ENCODE measurements around the gene TUBB2A.
"Not testable (repeated sequence)": the region's sequence is repeated elsewhere in the genome, so short reads cannot be mapped to it uniquely, and the experiment has no call there.

TUBB2A gene

DNA sequence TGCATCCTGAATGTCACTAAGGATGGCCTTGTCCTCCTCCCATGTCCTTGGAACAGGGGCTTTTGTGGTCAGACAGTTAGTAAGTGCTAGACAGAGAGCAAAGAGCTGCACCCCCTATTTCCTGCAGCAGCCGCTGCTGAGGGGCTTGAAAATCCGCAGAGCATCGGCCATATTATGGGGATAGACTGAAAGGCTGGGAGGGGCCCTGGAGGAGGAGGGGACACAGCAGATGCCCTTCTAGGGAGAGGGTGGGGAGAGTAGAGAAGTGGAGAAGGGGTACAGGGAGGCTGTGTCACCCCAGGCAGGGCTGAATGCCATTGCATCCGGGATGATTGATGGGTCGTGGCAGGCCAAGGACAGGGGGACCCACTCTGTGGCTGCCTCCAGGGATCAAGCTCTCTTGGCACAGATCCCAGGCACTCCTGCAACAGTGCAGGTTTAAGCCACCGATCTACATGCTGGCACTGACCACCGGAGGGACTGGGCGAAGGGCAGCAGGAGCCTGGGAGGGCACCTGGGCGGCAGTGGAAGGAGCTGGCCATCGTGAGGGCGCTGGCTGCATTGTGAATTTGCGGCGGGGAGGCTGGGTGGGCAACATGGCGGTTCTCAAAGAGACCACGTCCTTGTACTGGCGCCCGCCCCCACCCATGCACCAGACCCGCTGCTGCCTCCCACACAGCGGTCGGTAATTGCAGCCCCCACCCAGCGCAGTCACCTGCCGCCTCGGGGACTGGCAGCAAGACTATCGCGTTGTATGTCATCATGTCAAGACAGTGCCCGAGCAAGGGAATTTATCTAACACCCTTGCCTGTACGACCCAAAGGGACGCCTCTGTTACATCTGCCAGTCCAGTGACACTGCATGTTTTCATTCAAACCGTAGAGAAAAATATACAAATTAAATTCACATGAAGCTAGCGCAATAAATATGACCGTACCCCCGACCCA lies 887 bp downstream of the TUBB2A start:
- DNase-seq (ENCODE audit: low read depth in 2 of 2): not testable (repeated sequence)

DNA sequence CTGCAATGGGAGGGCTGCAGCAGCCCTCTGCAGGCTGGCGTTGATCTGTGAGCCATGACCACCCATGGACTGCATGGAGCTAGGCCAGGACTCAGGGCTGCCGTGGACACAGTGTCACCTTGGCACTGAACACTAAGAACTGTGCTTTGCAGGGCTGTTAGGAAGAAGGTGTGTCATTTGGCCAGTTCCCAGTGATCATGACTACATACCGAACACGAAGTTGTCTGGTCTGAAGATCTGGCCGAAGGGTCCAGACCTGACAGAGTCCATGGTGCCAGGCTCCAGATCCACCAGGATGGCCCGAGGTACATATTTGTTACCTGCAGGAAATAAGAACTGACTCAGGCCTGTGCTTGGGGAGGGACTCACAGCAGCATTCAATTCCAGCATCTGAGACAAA lies 1.9 kb downstream of the TUBB2A start:
- not testable (repeated sequence) for DNase-seq (ENCODE audit: low read depth in 2 of 2)

DNA sequence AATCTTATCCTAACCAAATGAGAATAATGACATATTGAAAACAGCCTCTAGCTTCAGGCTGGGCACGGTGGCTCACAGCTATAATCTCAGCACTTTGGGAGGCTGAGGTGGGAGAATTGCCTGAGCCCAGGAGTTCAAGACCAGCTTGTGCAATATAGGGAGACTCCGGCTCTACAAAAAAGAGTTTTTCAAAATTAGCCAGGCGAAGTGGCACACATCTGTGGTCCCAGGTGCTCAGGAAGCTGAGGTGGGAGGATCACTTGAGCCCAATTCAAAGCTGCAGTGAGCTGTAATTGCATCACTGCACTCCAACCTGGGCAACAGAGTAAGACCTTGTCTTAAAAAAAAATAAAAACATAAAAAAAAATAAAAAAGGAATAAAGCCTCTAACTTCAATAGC lies 4.7 kb downstream of the TUBB2A start:
- no peak for DNase-seq (ENCODE audit: low read depth in 2 of 2)

DNA sequence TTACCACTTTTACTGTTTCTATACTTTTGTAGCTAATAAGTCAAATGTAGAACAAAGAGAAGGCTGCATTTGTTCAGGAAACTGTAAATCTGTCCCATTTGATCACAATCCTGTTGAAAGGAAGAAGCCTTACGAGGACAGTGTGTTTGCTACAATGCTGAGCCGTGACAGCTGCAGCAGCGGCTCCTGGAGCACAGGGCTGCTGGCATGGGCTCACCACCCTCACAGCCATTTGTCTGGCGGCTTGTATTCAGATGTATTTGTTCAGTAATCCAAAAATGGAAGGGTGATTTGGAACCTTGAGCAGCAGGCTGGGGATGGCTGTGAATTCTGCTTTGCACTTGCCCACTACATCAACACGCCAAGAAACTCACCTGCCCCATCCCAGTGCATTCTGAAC lies 5.7 kb downstream of the TUBB2A start:
- DNase-seq (ENCODE audit: low read depth in 2 of 2): no peak

DNA sequence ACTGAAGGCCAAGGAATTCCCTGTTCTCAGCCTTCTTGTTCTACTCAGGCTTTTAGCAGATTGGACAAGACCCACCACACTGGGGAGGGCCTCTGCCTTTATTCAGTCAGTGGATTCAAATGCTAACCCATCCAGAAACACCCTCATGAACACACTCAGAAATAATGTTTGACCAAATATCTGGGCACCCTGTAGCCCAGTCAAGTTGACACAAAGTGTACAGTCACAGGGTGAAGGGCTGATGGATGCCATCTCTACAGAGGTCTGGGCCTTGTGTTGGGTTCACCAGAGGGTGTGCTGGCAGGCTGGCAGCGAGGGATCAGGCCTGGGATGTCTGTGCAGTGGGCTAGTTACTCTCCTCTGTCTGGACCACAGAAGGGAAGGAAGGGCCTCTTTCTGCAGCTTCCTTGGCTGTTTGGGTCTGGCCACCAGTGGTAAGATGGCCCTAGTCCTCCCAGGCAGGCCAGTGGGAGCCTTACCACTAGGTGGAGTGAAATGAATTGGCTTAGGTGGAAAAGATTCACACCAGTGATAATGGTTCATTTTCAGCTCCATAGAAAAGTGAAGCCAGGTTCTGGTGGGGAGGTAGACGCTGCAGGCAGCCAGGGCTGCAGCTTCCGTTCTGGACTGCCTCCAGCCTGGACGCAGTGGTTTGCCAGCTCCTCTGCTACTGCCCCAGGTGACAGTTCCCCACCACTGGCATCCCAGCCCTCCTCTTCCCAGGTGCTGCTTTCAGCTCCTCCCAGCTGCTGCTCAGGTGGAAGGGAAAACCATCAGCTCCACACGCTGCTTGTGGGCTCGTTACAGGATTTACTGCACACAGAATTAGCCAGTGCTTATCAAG lies 9.2 kb downstream of the TUBB2A start:
- no peak for DNase-seq (ENCODE audit: low read depth in 2 of 2)

DNA sequence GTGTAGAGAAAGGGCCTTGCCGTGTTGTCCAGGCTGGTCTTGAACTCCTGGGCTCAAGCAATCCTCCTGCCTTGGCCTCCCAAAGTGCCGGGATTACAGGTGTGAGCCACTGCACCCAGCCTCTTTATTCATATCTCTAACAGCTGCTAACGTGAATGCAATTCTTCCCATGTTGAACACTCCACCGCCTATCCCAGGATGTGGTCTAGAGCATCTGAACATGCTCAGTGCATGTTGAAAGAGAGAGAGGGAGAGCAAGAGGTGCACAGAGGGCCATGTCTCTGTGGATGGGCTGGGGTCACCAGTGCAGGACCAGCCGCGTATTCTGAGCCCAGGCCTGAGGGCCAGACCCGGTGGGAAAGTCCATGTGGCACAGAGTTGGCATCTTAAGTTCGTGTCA lies 12.8 kb downstream of the TUBB2A start:
- DNase-seq (ENCODE audit: low read depth in 2 of 2): no peak

DNA sequence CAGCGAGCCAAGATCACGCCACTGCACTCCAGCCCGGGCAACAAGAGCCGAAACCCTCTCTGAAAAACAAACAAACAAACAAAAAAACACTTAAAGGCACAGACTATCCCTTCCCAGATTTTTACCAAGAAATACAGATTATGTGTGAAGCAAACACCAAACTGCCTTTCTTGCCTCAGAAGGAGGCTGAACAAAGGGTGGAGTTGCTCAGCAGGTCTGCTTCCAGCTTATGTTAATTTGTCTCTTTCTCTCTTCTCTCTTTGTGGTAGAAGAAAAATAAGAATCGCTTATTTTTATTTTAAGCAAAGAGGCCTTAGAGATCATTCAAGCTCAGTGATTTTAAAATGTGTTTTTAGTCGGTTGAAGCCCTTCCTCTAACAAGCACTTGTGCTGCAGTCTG lies 14.2 kb downstream of the TUBB2A start:
- DNase-seq (ENCODE audit: low read depth in 2 of 2): no peak

DNA sequence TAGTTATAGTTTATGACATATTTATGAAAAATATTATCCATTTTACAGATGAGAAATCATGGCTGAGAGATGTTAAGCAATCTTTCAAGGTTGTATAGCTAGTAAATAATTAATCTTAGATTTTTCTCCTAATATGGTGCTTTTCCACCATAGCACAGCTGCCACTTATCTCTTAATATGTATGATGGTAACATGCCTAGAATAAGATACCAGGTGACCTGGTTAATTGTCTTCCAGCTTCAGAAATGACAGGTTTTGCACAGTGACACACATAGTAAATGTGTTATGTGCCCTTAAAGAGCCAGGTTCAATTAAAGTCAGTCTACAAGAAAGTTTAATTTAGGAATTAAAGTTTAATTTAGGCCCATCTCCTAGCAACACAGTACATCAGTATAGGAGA lies 14.8 kb downstream of the TUBB2A start:
- DNase-seq (ENCODE audit: low read depth in 2 of 2): no peak

DNA sequence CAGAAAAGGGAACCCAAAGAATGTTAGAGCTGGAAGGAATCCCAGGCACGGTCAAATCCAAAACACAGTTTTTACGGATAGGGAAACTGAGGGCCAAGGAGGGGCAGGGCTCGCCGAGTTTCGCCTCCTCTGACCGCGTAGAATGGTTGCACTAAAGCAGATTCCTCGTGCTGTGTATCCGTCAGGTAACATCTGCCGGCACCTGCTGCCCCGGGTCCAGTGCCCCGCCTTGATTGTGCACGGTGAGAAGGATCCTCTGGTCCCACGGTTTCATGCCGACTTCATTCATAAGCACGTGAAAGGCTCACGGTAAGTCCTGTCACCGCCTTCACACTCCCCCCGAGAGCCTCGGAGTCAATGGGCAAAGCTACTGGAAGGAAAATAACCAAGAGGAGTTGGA lies 17.1 kb downstream of the TUBB2A start:
- no peak for DNase-seq (ENCODE audit: low read depth in 2 of 2)

DNA sequence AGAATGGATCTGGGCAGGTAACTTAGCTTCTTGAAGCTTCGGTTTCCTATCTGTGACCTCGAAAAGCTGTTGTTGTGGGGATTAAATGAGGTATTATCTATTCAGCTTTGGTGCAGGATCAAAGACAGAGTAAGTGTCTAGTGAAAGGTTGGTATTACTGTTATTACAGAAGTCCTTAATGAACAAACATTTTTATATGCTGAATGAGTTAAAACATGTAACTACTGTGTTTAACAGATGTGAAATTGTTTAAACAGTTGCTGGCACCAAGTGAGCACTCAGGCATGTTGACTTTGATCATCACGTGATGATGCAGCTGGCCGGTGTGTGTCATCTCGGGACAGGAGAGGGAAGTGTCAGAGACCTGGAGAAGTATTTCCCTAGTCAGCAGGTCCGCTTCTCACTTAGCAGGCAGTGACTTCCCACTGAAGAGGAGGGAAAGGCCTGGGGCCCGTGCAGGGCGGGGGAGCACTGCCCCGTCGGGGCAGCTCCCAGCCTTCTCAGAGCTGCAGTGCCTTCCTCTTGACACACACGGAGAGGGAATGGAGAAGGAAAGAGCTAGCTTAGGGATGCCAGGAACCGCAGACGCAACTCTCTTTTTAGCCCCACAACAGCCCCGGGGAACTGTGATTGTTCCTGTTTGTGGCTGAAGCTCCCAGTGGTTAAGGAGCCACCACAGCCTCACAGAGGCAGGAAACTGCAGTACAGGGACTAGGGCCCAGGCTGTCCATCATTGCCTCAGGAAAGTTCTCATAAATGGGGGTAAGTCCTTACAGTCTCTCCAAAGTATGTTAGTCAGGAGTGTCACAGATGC lies 18.0 kb downstream of the TUBB2A start:
- no peak for DNase-seq (ENCODE audit: low read depth in 2 of 2)

DNA sequence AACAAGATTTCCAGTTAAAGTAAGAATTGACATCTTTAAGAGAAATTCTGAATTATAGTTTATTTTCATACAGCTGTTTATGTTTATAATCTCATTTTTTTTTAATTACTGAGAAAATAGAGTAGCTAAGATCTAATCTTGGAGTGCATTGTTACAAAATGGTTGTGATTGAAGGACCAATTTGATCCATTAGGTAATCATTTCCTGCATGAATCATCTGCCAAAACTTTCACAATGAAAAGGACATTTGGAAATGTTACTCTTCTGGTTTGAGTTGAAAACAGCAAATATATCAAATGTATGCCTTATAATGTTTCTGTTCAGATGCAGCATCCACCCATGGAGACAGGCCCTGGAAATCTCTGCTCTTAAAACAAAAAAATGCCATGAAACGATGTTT lies 19.0 kb downstream of the TUBB2A start:
- DNase-seq (ENCODE audit: low read depth in 2 of 2): no peak

DNA sequence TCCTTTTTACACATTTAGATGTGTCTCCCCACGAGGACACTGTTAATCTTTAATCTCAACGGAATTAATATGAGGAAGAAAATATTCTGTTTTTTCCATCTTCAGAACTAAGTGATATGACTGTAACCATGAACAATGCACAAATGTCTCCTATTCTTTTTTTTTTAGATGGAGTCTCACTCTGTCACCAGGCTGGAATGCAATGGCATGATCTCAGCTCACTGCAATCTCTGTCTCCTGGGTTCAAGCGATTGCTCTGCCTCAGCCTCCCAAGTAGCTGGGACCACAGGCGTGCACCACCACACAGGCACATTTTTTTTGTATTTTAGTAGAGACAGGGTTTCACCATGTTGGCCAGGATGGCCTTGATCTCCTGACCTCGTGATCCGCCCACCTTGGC lies 19.5 kb downstream of the TUBB2A start:
- DNase-seq (ENCODE audit: low read depth in 2 of 2): not testable (repeated sequence)

DNA sequence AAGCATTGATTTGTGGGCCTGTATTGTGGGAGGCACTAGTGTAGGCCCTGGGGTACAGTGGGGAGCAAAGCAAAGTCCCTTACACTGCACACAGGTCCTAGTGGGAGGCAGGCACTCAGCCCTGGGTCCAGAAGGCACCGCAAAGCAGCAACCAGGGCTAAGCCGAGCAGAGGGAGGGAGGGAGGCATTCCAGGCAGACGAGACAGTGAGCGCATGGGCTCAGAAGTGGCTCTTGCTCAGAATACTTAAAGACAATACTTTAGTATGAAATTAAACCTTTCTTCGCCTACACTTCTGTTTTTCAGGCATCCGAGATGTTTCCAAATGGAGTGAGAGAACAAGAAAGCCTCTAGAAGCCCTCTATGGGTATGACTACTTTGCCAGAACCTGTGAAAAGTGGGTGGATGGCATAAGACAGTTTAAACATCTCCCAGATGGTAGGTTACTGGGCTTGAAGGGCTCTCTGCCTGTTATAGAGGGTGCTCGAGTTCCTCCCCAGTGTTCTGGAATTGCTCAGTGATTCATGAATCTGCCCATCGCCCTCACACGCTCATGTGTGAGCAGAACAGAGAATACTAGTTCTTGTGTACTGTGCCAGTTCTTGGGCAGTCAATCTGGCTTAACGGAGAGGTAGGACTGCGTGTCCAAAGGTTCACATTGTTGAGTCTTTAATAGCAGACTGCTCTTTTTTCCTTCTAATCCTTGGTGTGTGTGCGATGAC lies 20.1 kb downstream of the TUBB2A start:
- no peak for DNase-seq (ENCODE audit: low read depth in 2 of 2)

DNA sequence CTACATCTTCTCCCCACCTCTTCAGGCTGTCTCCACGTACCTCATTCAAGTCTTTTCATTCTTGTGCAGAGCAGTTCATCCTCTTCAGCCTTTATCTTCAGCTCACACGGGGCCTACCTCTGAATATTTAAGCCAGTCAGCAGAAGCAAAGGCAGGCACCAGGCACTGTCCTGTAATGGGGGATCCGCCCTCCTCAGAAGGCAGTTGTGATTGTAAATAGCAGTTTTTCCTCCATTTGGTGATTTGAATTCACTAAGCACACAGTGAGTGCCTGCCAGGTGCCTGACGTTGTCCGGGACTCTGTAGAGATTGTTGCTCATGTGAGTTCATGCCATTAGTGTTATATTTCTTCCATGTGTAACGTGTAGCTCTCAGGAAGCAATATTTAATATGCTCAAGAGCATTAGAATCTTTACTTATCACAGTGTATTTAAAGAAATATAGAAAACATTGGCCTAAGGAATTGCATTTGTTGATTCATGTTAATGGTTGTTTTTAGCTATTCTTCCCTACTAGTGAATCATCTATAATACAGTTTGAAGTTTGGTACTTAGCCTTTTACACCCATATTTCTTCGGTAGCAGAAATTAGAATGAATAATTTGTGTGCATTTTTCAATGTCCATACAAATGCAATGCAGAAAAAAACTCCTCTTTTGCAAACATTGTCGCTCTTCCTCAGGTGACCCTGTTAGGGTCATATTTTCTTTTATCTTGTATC lies 20.9 kb downstream of the TUBB2A start:
- DNase-seq (ENCODE audit: low read depth in 2 of 2): no peak

DNA sequence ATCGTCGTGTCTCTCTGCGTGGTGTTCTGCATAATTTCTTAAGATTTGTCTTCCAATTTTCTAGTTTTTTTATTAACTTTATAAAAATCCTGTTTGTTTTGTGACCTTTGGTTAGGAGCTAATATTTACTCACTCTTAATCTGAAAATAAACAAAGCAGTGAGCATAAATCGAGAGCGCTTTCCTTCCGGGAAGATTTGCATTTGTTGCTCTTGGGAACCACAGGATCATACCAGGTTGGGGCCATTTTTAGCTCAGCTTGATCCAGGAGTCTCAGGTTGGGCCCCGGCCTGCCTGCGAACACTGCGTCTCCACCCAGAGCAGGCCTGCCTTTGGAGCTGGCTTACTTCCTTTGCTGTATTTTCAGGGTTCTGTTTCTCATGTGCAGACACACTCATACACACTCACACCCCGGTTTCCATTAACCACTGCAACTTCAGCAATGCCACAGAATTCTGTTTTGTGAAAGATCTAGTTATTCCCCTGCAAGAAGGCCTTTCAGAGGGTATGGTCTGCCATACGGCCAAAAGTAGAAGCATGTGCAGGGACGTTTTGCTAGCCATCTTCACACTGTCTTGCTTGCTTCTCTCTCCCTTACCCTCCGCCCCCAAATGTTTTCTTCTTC lies 21.6 kb downstream of the TUBB2A start:
- DNase-seq (ENCODE audit: low read depth in 2 of 2): no peak

DNA sequence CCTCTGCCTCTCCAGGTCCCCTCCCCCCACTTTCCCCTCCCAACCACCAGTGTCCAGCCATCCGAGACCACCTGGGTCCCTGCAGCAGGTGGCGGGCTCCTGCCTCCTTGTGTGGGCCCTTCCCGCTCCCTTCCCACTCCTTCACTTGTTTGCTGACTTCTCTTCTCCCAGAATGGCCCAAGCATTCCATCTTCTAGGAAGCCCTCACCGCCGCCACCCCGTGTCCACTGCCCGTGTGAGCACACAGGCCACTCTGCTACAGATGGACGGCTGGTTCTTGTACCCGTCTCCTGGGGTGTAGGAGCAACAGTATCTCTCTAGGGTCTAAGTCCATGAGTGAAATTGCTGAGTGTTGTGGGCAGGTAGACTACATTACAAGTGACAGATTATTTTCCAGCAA lies 23.8 kb downstream of the TUBB2A start:
- no peak for DNase-seq (ENCODE audit: low read depth in 2 of 2)

DNA sequence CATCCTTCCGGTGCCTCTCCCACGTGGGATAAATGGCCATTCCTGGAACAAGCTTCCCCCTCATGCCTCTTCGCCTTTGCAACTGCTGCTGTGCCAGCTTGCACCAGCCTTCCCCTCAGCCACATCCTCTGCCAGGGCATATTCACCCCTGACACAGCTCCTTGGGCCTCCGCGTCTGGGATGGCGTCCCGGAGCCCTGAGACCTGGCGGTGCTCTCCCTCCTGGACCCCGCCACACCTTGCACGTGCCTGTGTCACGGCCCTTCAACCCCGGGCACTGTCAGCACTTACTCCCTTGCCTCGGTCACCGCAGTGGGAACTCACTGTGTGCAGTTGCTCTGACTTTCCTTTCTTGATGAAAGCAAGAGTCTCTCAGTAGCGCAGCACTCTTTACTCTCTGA lies 25.6 kb downstream of the TUBB2A start:
- DNase-seq (ENCODE audit: low read depth in 2 of 2): no peak

DNA sequence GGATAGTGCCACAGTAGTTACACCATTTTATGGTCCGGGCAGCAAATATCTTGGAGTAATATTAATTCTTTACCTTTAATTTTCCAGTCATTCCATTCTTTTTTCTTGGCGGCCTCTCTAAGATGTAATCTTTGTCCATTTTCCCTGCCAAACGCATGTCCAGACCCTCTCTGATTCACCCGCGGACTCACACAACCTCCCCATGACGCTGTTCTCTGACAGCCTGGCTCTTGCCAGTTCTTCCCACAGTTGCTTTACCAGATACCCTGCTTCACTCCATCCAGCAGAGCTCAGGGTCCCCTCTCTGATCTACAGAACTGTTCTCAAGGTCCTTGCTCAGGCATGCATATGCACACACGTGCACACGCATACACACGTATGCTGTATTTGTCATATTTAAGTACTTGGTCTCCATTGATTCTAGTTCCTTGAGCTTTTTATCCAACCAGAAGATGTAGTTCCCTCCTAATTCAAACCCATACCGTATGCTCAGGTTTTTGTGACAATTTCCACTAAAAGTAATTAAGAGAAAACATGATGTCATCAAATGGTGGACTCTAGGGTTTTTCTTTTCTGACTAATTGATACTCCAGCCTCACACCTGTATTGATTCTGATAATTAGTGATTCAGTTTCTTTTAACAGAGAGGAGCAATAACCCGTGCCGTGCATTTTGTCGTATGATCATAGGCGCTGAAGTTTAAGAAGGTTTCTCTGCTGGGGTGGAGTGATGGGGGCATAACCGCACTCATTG lies 28.8 kb downstream of the TUBB2A start:
- DNase-seq (ENCODE audit: low read depth in 2 of 2): no peak

DNA sequence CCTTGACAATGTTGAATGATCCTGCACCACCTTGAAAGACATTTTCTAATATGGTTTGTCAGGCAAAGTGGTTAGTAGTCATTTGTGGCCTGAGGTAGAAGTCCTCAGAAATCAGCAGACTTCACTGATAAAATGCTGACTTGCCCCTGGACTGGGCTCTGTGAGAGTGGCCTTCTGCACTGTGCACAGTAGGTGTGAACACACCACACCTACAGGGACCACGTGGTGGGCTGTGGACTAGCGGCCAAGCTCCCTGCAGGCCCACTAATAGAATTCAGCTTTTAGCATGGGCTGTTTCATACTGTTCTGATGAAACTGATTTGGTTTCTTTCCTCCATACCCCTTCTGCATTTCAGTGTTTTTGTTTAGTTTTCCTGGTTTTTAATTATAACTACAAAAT lies 31.5 kb downstream of the TUBB2A start:
- no peak for DNase-seq (ENCODE audit: low read depth in 2 of 2)

DNA sequence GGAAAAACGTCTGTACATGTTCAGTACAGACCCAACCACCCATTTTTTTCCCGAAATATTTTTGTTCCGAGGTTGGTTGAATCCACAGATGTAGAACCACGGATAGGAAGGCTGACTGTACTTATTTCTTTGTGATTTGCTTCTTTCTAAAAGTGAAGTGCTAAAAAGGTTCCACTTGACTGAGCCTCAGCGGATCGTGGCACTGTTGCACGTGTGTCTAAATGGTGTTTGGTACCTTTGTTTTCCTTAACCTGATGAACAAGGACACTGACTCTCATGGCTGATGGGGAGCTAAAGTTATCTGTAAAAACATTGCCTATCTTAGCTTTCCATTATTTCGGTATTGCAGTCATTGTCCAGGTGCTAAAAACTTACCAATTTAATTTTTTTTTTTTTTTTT lies 32.7 kb downstream of the TUBB2A start:
- no peak for DNase-seq (ENCODE audit: low read depth in 2 of 2)

All from stimulated activated CD4-positive, alpha-beta T cell treated with anti-CD3 and anti-CD28 coated beads, Interleukin-15, amount 100 ng/mL, for 48 hours (primary cell).